ENCODE data around the gene MUCL1. TPM values are rescaled to one million over a fixed set of nuclear protein-coding genes. Genes with fewer than 3 reads are reported as not detected.

The MUCL1 gene
- total and polyA plus RNA-seq, 2 of the 13 experiments (the other 11 are each of a cell fraction or from before 2014, with no cell fraction given), result not detected

DNA sequence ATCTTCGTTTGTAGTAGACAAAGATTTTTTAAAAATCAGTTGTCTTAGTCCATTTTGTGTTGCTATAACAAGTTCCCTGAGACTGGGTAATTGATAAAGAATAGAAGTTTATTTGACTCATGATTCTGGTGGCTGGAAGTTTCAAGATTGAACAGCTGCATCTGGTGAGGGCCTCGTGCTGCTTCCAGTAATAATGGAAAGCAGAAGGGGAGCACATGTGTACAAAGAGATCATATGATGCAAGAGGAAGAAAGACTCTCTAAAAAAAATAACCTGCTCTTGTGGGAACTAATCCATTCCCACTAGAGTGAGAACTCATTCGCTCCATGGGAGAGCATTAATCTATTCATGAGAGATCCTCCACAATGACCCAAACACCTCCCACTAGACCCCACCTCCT is 24.8 kb downstream of the MUCL1 start:
- ChIA-PET CTCF (ENCODE audit: low intra/inter-chr PET ratio, low total read pairs) (no interaction called here), POLR2A (no interaction called here)
- H3K4me2 ChIP-seq (ENCODE audit: low read depth, low read length), result no peak overlapping the region
- intact Hi-C loops (cut with micrococcal nuclease; ENCODE audit: unreplicated experiment) (no loop called here), in situ Hi-C loops (cut with HindIII; ENCODE audit: extremely low pct_ligation_motif_present, low pct_unique_long_range_greater_than_20kb) (no loop called here)
- no peaks in the 10 kb centered on the region for H3K79me2 ChIP-seq (ENCODE audit: insufficient read depth, low read length)
- no peaks in the 10 kb centered on the region for H3K36me3 ChIP-seq (replicated peaks in 1 of 2; ENCODE audit: control insufficient read depth in 1 of 2, insufficient read depth in 2 of 2, low read length in 2 of 2)
- WGBS (ENCODE audit: low lambda C conversion rate), result 13% methylated on average over 3 of the region's 3 CpGs
- 0 out of 5 replicates have a peak, but pooled peaks cover 0 to 6% of the 10 kb centered on the region in 2 experiments for H3K27me3 ChIP-seq (ENCODE audit: control insufficient read depth in 1 of 2, insufficient read depth in 2 of 2, low read length in 2 of 2)
- H3K9ac ChIP-seq (ENCODE audit: insufficient read depth, low read depth, low read length), result no peak overlapping the region
- ATAC-seq, result no peak
- no peak overlapping the region for H3K27ac ChIP-seq (ENCODE audit: extremely low read length, insufficient read depth, low read length)
- no peaks in the 10 kb centered on the region for H4K20me1 ChIP-seq (ENCODE audit: insufficient read depth, low read length)
- no peaks in the 10 kb centered on the region for H3K4me1 ChIP-seq (ENCODE audit: insufficient read depth, low read length)
- no peaks in the 10 kb centered on the region for H3K9me3 ChIP-seq (ENCODE audit: low read length)
- no peak for DNase-seq (ENCODE audit: low spot score)
- BruUV-seq (replicated peaks), result no TSS peak
- H2AFZ ChIP-seq (ENCODE audit: low read length), result no peak overlapping the region
- H3K4me3 ChIP-seq (replicated peaks in 1 of 3; ENCODE audit: insufficient read depth in 1 of 3, low read depth in 2 of 3, low read length in 3 of 3), result no peak overlapping the region
- no peak for FAIRE-seq
- TF ChIP-seq FOSL2 (CRISPR knock-in tag; IDR thresholded peaks at IDR 0.05) (no peak), ZNF576 (CRISPR knock-in tag; IDR thresholded peaks at IDR 0.05) (no peak), ZBTB39 (CRISPR knock-in tag; IDR thresholded peaks at IDR 0.05) (no peak), ZNF484 (CRISPR knock-in tag; IDR thresholded peaks at IDR 0.05; ENCODE audit: borderline replicate concordance, low read depth) (no peak), CEBPB (IDR thresholded peaks at IDR 0.05; ENCODE audit: borderline replicate concordance, low read depth, low read length) (no peak), ZNF512 (CRISPR knock-in tag; IDR thresholded peaks at IDR 0.05) (no peak), ZSCAN30 (CRISPR knock-in tag; IDR thresholded peaks at IDR 0.05) (no peak), SRSF9 (IDR thresholded peaks at IDR 0.05; ENCODE audit: borderline replicate concordance, insufficient read depth, low read depth, low read length, poor library complexity, severe bottlenecking) (no peak), ETV5 (CRISPR knock-in tag; IDR thresholded peaks at IDR 0.05; ENCODE audit: borderline replicate concordance) (no peak), AKAP8 (CRISPR knock-in tag; IDR thresholded peaks at IDR 0.05) (no peak), NFE2 (CRISPR knock-in tag; IDR thresholded peaks at IDR 0.05) (no peak), TOE1 (CRISPR knock-in tag; IDR thresholded peaks at IDR 0.05) (no peak), BORCS8-MEF2B (CRISPR knock-in tag; IDR thresholded peaks at IDR 0.05) (no peak), CBX2 (IDR thresholded peaks at IDR 0.05; ENCODE audit: low read depth, low read length) (no peak), CBX2 (CRISPR knock-in tag; IDR thresholded peaks at IDR 0.05; ENCODE audit: low read depth) (no peak), ZSCAN31 (CRISPR knock-in tag; IDR thresholded peaks at IDR 0.05; ENCODE audit: low read depth) (no peak), SNAI1 (CRISPR knock-in tag; IDR thresholded peaks at IDR 0.05; ENCODE audit: borderline replicate concordance) (no peak), KAT2B (IDR thresholded peaks at IDR 0.05; ENCODE audit: borderline replicate concordance, low read depth, low read length) (no peak)
- TF ChIP-seq, protein P1, sequence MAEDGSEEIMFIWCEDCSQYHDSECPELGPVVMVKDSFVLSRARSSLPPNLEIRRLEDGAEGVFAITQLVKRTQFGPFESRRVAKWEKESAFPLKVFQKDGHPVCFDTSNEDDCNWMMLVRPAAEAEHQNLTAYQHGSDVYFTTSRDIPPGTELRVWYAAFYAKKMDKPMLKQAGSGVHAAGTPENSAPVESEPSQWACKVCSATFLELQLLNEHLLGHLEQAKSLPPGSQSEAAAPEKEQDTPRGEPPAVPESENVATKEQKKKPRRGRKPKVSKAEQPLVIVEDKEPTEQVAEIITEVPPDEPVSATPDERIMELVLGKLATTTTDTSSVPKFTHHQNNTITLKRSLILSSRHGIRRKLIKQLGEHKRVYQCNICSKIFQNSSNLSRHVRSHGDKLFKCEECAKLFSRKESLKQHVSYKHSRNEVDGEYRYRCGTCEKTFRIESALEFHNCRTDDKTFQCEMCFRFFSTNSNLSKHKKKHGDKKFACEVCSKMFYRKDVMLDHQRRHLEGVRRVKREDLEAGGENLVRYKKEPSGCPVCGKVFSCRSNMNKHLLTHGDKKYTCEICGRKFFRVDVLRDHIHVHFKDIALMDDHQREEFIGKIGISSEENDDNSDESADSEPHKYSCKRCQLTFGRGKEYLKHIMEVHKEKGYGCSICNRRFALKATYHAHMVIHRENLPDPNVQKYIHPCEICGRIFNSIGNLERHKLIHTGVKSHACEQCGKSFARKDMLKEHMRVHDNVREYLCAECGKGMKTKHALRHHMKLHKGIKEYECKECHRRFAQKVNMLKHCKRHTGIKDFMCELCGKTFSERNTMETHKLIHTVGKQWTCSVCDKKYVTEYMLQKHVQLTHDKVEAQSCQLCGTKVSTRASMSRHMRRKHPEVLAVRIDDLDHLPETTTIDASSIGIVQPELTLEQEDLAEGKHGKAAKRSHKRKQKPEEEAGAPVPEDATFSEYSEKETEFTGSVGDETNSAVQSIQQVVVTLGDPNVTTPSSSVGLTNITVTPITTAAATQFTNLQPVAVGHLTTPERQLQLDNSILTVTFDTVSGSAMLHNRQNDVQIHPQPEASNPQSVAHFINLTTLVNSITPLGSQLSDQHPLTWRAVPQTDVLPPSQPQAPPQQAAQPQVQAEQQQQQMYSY (CRISPR knock-in tag; IDR thresholded peaks at IDR 0.05), result no peak

Data from HepG2 (cell line).